Kidney tubule cell (primary cell): ENCODE data around the gene TUBB1.
A peak's percentile ranks its signal among the peaks of the same experiment; 100 is the strongest.
"Not testable (repeated sequence)": the region's sequence is repeated elsewhere in the genome, so short reads cannot be mapped to it uniquely, and the experiment has no call there.

Experiments
- DNase-seq: peaks from one replicate; pipeline ENCODE4 v3.0.0-alpha.2; 2018; ENCODE audit warnings: low spot score

Gene TUBB1

GRCh38 chr20:59019217-59019616 is at the start of gene TUBB1:
Gene TUBB1, plus strand, starts transcription at chr20:59019429. Its CDS starts 94 bp downstream, at chr20:59019523.
- DNase-seq: no peak

- DNase-seq: no peak
Observed at GRCh38 chr20:58969439-58969838, 49.8 kb upstream of the TUBB1 start.

- no peak for DNase-seq
Observed at GRCh38 chr20:58970146-58970545, 49.1 kb upstream of the TUBB1 start.

- no peak for DNase-seq
Observed at GRCh38 chr20:58971429-58971828, 47.8 kb upstream of the TUBB1 start.

- DNase-seq: no peak
Observed at GRCh38 chr20:58973179-58973578, 46.0 kb upstream of the TUBB1 start.

GRCh38 chr20:58973866-58974265 is 45.4 kb upstream of the TUBB1 start:
- DNase-seq: no peak

GRCh38 chr20:58975353-58975752 is 43.9 kb upstream of the TUBB1 start:
- DNase-seq: no peak

GRCh38 chr20:58976061-58976730 is 43.0 kb upstream of the TUBB1 start:
- DNase-seq: peak; percentile 47

GRCh38 chr20:58978351-58979190 is 40.7 kb upstream of the TUBB1 start:
- no peak for DNase-seq

GRCh38 chr20:58980711-58981627 is 38.3 kb upstream of the TUBB1 start, which contains the start of gene NELFCD:
Gene NELFCD, plus strand, starts transcription at chr20:58981256. Its CDS starts 54 bp downstream, at chr20:58981310.
- peak; percentile 89 for DNase-seq

- peak; percentile 19 for DNase-seq
Observed at GRCh38 chr20:58981628-58982364, 37.4 kb upstream of the TUBB1 start.

- DNase-seq: no peak
Observed at GRCh38 chr20:58982406-58983114, 36.7 kb upstream of the TUBB1 start.

- DNase-seq: not testable (repeated sequence)
Observed at GRCh38 chr20:58983115-58983468, 36.1 kb upstream of the TUBB1 start.

GRCh38 chr20:58984691-58985090 is 34.5 kb upstream of the TUBB1 start:
- no peak for DNase-seq

GRCh38 chr20:58985656-58986055 is 33.6 kb upstream of the TUBB1 start:
- no peak for DNase-seq

GRCh38 chr20:58986286-58986967 is 32.8 kb upstream of the TUBB1 start:
- DNase-seq: no peak

- no peak for DNase-seq
Observed at GRCh38 chr20:58986968-58987517, 32.2 kb upstream of the TUBB1 start.

- DNase-seq: no peak
Observed at GRCh38 chr20:58987790-58988564, 31.3 kb upstream of the TUBB1 start.

- DNase-seq: no peak
Observed at GRCh38 chr20:58988565-58988882, 30.7 kb upstream of the TUBB1 start.
